Measurements from ENCODE around the gene ABHD4. TPM values are rescaled to one million over a fixed set of nuclear protein-coding genes. Genes with fewer than 3 reads are reported as not detected.
A peak's percentile ranks its signal among the peaks of the same experiment; 100 is the strongest.
"Not testable (repeated sequence)": the region's sequence is repeated elsewhere in the genome, so short reads cannot be mapped to it uniquely, and the experiment has no call there.

ABHD4 gene
- 7.7 and 9.1 TPM in 2 replicates for total RNA-seq (2014; rRNA removed; shearing (Covaris generic))
- 21.5 and 25.4 TPM in 2 replicates for polyA plus RNA-seq (2015; cell fraction: cytosol; rRNA removed)
- 25.9 and 31.5 TPM in 2 replicates for polyA plus RNA-seq (2015; cell fraction: nucleus; rRNA removed)

DNA sequence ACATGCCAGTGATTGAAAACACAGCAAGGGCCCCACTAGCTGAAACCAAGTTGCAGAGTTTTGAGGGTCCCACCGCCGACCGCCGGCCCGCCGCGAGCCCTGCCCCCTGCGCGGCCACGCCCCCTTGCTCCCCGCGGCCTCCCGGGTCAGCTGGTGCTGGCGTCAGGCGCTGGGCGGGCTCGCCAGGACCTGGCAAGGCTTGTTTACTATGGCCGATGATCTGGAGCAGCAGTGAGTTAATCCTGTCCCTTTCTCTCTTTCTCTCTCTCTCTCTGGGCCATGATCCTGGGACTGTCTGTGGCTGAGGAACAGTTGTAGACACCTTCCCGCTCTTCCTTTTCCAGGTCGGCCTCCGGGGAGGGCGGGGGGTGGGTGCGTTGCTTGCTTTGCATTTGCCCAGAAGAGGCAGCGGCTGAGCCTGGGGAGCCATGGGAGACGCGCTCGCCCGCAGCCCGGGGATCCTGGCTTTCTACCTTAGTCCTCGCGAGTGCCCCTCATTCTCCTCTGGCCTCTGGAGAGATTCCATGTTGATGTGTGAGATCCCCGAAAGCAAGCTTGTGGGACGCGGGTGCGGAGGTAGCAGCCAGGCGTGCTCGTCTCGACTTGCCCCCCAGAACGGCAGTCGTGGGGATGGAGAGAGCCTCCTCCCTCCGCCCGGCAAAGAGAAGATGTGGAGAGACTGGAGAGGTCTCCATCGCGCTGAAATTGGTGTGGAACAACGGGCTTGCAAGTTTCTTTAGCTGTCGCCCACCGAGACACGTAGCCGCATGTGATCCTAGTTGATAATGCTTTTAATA, at the start of gene ABHD4:
TSS of gene ABHD4 (plus strand) at position 202 of the 797 bp plus-strand sequence. CDS start at position 209, 7 bp downstream.
- in situ Hi-C loops (cut with HindIII; ENCODE audit: low pct_unique_long_range_greater_than_20kb, low sequenced_read_pairs), result no loop called here
- peak; percentile 62 for DNase-seq (ENCODE audit: low read depth, low spot score)

DNA sequence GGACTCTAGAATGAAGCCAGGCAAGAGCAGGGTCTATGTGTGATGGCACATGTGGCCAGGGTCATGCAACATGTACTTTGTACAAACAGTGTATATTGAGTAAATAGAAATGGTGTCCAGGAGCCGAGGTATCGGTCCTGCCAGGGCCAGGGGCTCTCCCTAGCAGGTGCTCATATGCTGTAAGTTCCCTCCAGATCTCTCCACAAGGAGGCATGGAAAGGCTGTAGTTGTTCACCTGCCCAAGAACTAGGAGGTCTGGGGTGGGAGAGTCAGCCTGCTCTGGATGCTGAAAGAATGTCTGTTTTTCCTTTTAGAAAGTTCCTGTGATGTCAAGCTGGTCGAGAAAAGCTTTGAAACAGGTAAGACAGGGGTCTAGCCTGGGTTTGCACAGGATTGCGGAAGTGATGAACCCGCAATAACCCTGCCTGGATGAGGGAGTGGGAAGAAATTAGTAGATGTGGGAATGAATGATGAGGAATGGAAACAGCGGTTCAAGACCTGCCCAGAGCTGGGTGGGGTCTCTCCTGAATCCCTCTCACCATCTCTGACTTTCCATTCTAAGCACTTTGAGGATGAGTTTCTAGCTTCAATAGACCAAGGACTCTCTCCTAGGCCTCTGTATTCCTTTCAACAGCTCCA, 48.7 kb upstream of the ABHD4 start:
- in situ Hi-C loops (cut with HindIII; ENCODE audit: low pct_unique_long_range_greater_than_20kb, low sequenced_read_pairs), result no loop called here

DNA sequence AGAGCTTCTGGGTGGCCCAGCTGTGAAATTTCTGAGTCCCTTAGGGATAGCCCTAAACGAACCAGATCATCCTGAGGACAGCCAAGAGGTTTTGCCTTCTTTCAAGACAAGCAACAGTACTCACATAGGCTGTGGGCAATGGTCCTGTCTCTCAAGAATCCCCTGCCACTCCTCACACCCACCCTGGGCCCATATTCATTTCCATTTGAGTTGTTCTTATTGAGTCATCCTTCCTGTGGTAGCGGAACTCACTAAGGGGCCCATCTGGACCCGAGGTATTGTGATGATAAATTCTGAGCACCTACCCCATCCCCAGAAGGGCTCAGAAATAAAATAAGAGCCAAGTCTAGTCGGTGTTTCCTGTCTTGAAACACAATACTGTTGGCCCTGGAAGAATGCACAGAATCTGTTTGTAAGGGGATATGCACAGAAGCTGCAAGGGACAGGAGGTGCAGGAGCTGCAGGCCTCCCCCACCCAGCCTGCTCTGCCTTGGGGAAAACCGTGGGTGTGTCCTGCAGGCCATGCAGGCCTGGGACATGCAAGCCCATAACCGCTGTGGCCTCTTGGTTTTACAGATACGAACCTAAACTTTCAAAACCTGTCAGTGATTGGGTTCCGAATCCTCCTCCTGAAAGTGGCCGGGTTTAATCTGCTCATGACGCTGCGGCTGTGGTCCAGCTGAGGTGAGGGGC, 48.0 kb upstream of the ABHD4 start:
- in situ Hi-C loops (cut with HindIII; ENCODE audit: low pct_unique_long_range_greater_than_20kb, low sequenced_read_pairs), result no loop called here
- no peak for DNase-seq (ENCODE audit: low read depth, low spot score)

More for the DNA sequence above, 48.7 kb upstream of the ABHD4 start:
- DNase-seq (ENCODE audit: low read depth, low spot score), result no peak

DNA sequence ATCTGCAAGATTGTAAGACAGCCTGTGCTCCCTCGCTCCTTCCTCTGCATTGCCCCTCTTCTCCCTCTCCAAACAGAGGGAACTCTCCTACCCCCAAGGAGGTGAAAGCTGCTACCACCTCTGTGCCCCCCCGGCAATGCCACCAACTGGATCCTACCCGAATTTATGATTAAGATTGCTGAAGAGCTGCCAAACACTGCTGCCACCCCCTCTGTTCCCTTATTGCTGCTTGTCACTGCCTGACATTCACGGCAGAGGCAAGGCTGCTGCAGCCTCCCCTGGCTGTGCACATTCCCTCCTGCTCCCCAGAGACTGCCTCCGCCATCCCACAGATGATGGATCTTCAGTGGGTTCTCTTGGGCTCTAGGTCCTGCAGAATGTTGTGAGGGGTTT, 46.5 kb upstream of the ABHD4 start:
- no peak for DNase-seq (ENCODE audit: low read depth, low spot score)
- in situ Hi-C loops (cut with HindIII; ENCODE audit: low pct_unique_long_range_greater_than_20kb, low sequenced_read_pairs), result no loop called here

- in situ Hi-C loops (cut with HindIII; ENCODE audit: low pct_unique_long_range_greater_than_20kb, low sequenced_read_pairs), result no loop called here
- DNase-seq (ENCODE audit: low read depth, low spot score), result no peak
Measured at GRCh38 chr14:22552001-22552826, 45.9 kb upstream of the ABHD4 start.

- DNase-seq (ENCODE audit: low read depth, low spot score), result no peak
- in situ Hi-C loops (cut with HindIII; ENCODE audit: low pct_unique_long_range_greater_than_20kb, low sequenced_read_pairs), result no loop called here
Measured at GRCh38 chr14:22552827-22553076, 45.3 kb upstream of the ABHD4 start.

DNA sequence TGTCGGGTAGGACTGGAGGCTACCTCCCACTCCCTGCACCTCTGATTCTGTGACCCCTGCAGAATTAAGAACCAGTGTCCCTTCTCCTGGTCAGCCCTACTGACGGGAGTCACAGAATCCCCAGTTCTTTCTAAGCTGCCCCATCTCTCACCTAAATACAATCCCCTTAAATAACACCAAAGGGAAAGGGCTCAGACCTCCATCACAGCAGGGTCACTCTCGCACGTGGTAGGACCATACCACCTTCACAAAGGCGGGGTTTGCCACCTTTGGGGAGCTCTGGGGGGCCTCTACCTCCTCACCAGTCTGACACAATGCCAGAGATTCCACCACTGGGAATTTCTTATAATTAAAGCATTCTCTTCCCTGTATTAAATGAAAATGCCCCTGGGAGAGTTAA, 44.7 kb upstream of the ABHD4 start:
- in situ Hi-C loops (cut with HindIII; ENCODE audit: low pct_unique_long_range_greater_than_20kb, low sequenced_read_pairs), result no loop called here
- DNase-seq (ENCODE audit: low read depth, low spot score), result no peak

DNA sequence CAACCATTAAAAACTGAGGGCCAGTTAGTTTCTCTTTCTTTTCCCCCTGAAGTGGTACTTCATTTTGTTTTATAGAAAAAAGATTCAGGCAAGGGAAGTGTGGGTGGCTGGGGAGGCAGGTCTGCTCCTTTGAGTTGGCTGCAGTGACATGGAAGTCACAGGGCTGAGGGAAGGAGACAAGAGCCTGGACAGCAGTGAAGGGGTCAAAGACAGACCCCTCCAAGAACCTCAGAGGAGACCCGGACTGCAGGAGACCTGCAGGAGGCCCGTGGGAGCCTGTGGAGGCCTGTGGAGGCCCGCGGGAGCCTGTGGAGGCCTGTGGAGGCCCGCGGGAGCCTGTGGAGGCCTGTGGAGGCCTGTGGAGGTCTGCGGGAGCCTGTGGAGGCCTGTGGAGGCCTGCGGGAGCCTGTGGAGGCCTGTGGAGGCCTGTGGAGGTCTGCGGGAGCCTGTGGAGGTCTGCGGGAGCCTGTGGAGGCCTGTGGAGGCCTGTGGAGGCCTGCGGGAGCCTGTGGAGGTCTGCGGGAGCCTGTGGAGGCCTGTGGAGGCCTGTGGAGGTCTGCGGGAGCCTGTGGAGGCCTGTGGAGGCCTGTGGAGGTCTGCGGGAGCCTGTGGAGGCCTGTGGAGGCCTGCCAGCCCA, 44.1 kb upstream of the ABHD4 start:
- in situ Hi-C loops (cut with HindIII; ENCODE audit: low pct_unique_long_range_greater_than_20kb, low sequenced_read_pairs); DNase-seq (ENCODE audit: low read depth, low spot score): not testable (repeated sequence)

DNA sequence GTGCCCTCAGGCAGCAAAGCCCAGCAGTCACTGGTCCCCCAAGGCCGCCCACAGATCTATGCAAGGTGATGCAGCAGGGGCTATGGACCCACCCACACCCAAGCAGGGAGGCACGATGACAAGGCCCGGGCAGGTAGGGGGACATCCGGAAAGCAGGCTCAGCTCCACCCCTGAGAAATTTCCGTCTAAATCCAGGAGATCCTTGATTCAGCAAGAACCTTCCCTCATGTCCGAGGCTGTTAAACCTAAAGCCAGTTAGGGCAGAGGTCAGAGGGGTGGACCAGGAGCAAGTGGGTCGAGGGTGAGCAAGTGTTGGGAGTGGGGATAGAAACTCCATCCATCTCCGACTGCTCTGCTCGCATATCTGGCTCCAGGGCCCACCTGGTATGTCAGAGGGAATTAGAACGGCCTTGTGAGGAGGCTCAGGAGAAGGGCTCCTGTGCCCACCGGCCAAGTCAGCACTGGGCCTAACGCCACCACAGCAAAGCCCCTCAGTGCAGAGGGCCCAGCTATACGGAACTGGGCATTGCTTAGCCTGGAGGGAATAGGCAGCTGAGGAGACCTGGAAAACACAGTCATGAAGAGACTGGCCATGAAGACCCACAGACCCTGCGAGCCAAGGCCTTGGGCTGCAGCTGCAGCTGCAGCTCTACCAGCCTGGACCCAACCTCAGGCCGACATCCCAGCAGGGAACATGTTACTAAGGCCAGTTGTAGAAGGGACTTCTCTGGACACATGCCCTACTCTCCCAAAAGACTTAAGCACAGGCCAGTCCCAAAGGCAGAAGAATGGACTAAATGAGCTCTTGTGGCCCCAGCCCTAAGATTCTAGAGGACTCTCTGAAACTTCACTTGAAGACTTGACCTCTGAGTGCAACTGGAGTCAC, 43.4 kb upstream of the ABHD4 start:
- no peak for DNase-seq (ENCODE audit: low read depth, low spot score)
- in situ Hi-C loops (cut with HindIII; ENCODE audit: low pct_unique_long_range_greater_than_20kb, low sequenced_read_pairs), result no loop called here

DNA sequence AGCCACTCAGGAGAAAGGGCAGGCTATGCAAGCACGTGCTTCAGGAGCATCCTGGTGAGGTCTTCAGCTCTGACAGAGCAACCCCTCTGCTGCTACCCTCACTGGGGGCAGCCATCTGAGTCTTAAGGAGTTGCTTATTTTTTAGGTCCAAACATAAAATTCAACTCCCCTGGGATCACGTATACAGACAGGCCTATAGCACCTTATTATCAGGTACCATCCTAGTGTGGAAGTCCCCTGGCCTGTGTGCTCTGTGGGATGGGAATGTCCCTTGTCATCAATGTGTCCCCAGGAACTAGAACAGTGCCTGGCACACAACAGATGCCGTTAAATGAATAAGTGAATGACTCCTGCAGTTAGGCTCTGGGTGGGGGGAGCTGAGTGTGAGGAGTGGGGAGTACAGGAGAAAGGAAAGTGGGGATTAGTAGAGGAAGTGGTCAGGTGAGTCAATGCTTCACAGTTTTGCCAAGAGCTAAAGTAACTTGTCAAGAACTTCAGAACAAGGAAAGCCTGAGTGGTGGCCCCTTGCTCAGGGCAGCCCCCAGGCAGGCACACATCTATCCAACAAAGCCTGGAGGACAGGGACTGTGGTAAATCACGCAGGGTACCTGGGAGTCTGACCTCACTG, 42.6 kb upstream of the ABHD4 start:
- in situ Hi-C loops (cut with HindIII; ENCODE audit: low pct_unique_long_range_greater_than_20kb, low sequenced_read_pairs), result no loop called here
- DNase-seq (ENCODE audit: low read depth, low spot score), result no peak

DNA sequence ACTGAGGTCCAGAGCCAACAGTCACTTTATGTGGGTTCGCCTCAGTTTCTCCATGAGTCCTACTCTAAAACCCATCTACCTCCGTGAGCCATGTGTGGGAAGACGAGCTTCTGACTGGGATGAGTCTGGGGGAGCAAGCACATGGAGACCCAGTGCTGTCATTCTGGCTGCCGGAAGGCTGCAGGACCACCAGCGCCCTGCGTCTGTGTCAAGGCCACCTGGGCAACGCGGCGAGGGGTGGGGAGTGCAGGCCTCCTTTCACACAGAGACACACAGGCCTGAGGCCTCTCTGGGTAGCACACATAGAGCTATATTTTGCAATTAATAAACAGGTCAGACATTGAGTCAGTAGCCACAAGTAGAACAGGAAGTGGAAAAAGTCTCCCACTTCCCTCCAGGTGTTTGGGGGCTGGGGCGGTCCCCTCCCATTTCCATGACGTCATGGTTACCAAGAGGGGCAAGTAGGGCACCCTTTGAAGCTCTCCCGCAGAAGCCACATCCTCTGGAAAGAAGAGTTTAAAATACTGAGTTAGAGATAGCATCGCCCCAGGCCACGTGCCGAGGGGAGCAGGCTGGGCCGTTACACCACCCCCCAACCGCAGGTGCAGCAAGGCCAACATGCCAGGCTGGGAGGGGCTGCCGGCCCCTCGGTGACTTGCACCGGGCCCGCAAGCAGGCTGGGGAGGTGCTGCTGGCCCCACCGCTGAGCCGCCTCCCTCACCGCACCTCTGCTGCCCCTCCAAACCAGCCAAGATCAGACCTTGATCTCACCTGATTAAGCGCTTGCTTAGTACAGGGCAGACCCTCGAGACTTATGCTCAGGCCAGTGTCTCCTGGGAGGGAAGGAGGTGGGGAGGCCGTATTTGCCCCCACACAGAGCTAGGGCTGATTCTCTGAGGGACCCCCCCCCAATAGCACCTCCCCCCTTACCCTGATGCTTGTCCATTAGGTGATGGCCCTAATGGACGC, 41.8 kb upstream of the ABHD4 start:
- DNase-seq (ENCODE audit: low read depth, low spot score), result no peak
- in situ Hi-C loops (cut with HindIII; ENCODE audit: low pct_unique_long_range_greater_than_20kb, low sequenced_read_pairs), result no loop called here

DNA sequence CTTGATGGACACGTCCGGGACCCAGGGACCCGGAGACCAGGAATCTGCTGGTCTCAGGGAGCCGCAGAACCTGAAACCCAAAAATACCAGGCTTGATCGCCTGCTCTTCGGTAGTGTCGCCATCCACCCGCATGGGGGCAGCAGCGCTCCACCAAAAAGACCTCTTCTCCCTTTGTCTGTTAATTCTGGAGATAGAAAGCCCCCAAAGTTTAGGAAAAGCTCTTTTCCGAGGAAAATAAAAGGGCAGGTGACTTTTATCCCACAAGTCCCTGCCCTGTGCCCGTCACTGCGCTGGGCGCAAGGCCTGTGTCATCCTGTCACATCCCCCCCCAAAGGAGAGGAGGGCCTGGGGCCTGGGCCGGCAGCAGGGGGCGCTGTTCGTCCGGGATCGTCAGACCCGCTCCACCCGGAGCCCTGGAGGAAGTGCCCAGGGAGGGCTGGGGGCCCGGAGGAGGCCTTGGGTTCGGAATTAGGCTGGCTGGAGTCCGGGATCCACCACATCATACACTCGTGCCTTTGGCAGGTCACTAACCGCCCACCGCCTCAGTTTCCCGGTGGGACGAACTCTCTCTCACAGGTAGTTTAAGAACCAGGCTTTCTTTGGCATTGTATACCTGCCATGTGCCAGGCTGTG, 41.0 kb upstream of the ABHD4 start:
- DNase-seq (ENCODE audit: low read depth, low spot score), result peak; percentile 74
- in situ Hi-C loops (cut with HindIII; ENCODE audit: low pct_unique_long_range_greater_than_20kb, low sequenced_read_pairs), result no loop called here

DNA sequence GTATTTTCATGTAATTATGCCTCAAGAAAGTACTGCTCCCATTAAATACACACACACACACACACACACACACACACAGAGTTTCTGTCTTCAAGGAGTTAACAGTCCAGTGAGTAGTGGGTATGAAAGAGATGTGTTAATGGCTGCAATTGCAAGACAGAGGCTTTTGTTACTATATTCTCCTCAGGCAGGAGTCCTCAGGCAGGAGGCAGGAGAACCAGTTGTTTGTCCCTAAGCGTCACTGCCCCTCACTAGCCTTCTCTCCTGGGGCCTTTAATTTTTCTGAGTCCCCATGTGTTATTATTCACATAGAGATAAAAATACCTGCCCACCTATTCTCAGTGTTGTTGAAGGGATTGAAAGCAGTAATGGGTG, 40.3 kb upstream of the ABHD4 start:
- no peak for DNase-seq (ENCODE audit: low read depth, low spot score)
- in situ Hi-C loops (cut with HindIII; ENCODE audit: low pct_unique_long_range_greater_than_20kb, low sequenced_read_pairs), result no loop called here

DNA sequence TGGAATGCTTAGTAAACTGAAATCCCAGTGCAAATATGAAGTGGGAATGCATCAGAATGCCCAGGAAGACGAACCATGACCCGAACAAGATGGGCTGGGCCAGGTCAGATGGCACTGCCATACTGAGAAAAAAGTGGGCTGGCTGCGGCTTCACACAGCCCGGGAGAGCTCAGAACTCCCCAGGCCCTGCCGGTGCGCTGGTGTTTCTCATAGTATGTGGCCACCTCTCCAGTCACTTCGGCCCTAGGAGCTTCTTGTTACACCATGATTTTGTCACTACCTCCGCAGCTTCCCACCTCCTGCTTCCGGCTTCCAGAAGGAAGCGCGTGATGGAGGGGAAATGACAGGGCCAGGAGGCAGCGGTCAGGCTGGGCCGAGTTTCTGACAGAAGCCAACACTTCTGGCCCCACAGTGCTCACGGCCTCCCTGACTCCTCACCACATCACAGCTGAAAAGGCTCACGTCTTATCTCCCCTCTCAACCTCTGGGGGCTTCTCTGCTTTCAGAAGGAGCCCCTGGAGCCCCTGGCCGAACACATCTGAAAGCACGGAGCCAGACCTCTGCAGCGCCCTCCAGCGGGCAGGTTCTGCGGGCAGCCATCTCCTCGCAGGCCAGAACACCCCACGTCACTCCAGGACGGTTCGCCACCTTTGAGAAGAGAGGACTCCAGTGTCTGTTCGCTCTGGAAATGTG, 39.7 kb upstream of the ABHD4 start:
- in situ Hi-C loops (cut with HindIII; ENCODE audit: low pct_unique_long_range_greater_than_20kb, low sequenced_read_pairs), result no loop called here
- DNase-seq (ENCODE audit: low read depth, low spot score), result no peak
